Measurements from ENCODE around the gene AK1.
"Not testable (repeated sequence)": the region's sequence is repeated elsewhere in the genome, so short reads cannot be mapped to it uniquely, and the experiment has no call there.

The AK1 gene

DNA sequence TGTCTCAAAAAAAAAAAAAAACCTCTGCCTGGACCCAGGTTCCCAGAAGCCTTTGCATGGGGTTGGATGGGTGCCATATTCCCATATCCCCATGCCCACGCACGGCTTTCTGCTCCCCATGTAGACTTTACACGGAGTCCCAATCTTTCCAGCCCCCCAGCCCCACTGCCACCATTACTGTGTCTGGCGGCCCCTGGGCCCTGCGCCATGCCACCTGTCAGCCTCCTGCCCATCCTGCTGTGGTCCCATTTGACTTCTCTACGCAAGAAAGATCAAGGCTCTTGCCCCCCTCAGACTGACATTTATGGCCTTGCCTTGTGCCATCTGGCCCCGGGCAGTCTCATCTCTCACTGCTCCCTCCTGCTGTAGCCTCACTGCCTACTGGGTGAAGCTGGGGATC lies 6.5 kb upstream of the AK1 start:
- DNase-seq, result no peak

DNA sequence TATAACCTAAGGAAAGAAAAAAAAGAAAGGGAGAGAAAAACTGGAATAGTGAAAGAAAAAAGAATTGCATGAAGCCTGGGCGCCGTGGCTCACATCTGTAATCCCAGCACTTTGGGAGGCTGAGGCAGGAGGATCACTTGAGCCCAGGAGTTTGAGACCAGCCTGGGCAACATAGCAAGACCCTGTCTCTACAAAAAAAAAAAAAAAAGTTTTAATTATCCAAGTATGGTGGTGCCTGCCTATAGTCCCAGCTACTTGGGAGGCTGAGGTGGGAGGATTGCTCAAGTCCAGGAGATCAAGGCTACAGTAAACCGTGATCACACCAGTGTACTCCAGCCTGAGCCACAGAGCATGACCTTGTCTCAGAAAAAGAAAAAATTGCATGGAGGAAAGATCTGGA lies 4.2 kb upstream of the AK1 start:
- DNase-seq, result not testable (repeated sequence)

DNA sequence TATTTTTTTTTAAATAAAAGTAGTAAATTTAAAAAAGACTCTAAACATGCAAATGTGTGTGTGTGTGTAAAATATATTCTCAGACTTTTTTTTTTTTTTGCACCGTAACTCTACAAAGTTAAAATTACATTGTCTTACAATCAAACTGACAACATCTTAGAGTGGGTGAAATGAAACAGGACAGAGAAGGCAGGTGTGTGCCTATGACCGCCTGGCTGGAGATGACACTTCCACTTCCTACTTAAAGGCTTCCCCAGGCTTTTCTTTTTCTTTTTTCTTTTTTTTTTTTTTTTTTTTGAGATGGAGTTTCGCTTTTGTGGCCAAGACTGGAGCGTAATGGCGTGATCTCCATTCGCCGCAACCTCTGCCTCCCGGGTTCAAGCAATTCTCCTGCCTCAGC lies 2.7 kb upstream of the AK1 start:
- DNase-seq, result no peak

DNA sequence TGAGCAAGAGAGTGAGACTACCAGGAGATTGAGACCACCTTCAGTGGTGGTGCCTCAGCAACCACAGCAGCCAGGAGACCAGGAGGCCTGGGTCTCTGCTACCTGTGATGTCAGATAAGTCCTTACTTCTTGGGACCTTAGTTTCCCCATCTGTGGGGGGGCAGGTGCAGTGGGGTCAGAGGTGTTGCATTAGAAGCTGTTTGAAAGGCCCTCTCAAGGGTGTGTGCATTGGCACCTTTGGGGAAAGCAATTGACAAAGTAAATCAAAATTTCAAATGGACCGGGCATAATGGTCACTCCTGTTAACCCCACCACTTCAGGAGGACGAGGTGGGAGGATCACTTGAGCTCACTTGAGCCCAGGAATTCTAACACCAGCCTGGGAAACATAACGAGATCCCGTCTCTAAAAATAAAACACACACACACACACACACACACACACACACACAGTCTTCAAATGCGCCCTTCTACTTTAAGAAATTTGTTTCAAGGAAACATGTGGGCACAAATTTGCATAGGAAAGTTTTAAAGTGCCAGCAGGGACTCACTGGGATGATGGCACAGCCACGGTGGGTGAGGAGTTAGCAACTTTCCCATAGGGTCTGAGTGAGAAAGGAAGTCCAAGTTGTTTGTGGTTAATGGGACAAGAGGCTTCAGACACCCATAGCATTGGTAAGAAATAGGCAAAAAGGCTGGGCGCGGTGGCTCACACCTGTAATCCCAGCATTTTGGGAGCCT lies 1.3 kb upstream of the AK1 start:
- no peak for DNase-seq

DNA sequence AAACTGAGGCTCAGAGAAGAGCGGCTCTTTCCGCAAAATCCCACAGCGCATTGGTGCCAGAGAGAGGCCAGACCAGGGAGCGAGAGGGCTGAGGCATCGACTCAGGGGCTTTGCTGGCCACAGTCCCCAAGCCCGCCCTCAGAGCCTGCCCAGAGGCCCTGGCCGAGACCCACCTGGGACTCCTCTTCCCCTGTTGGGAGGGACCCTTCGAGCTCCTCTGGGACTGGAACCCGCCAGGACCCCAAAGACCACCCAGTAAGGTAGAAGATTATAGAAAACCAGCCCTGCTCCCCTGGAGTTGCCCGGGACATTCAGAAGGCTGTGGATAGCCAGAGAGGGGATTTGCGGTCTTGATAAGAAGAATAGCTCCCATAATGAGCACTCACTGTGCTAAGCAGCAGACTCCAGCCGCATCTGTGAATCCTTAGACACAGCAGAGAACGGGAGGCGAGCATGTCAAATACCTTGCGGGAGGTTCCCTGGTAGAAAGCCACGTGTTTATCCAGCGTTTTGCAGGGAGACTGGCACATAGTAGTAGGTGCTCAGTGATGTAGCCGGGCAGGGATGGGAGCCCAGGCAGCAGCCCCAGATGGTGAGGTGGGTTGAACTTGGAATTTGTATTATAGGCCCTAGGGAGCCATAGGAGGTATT lies 651 bp upstream of the AK1 start:
- peak in 1 of 2 experiments; percentile 31 for DNase-seq

DNA sequence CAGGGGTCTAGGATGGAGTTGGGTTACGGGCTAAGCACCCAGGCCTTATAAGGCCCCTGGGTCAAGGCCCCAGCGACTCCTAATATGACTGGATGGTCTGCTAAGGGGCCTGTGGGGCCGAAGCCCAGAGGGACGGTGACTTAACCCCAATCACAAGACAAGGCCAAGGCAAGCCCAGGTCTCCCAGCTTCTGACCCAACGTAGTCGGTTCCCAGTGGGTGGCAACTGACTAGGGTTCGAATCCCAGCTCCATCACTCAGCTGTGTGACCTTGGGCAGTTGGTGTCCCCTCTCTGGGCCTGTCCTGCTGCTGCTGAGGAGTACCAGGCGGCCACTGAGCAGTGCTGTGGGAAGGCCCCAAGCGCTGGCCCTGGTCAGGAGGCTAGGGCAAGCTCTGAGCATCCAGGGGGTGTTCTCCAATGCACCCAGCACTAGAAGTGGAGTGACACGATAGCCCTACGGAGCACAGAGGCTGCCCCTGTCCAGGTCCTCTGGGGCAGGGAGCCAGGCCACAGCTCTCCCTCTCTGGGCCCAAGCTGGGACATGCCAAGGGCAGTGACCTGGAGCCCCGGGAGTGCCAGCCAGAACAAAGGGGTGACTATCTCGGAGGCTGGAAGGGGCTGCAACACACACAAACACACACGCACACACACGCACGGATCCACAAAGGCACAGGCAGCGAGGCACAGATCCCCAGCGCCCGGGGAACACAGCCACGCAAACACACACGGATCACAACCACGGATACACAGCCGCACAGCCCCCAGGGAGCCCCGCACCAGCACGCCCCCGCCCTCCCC lies 512 bp downstream of the AK1 start:
- no peak for DNase-seq

DNA sequence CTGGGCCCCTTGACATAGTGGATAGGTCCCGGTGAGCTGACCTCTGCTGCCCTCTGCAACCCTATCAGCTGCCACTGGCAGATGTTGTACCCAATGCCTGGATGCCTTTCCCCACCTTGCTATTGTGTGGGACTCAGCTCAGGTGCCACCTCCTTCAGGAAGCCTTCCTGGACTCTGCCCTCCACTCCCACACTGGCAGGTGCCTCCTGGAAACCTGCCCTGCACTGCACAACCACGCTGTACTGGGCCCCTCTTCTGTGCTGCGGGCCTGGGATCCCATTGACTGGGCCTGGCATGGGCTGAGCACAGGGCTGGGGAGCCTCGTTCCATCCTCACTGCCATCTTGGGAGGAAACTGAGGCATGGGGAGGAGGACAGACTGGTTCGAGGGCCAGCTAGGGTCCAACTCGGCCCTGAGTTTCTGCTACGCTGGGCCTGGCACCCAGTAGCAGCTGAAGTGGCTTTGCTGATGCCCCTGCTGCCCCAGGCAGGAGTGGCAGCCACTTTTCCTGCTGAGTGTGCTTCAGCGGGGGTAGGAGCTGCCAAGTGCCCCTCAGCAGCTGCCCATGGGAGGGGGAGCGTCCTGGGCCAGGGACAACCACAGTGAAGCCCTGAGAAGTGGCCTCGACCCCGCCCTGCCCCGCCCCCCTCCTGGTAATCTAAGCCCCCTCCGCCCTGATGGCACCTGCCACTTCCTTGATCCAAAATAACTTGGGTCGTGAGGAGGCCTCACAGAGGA lies 1.3 kb downstream of the AK1 start:
- no peak for DNase-seq

DNA sequence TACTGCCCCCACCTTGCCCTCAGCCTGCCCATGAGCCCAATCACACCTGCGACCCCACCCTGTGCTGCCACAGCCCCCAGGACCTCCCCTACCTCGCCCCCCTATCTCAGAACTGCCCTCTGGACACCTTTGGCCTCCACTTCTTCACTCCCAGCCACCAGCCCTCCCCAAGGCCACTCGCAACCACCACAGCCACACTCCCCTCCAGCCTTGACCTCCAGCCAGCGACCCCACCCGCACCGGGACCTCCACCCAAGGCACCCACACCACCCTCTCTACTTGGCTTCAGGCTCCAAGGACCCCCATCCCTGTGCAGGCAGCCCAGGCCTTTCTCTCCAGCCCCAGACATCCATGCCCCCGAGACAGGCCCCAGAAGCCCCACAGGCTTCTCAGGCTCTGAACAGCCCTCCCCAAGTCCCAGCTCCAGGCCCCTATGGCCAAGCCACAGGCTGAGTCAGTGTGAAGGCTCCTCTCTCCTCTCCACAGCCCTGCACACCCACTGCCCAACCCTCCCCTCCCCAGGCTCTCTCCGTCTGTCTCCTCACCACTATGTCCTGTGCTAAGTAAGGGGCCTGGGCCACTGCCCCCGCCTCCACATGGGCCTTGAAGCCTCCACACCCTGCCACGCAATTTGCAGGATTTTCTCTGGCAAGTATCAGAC lies 2.0 kb downstream of the AK1 start:
- DNase-seq, result no peak

DNA sequence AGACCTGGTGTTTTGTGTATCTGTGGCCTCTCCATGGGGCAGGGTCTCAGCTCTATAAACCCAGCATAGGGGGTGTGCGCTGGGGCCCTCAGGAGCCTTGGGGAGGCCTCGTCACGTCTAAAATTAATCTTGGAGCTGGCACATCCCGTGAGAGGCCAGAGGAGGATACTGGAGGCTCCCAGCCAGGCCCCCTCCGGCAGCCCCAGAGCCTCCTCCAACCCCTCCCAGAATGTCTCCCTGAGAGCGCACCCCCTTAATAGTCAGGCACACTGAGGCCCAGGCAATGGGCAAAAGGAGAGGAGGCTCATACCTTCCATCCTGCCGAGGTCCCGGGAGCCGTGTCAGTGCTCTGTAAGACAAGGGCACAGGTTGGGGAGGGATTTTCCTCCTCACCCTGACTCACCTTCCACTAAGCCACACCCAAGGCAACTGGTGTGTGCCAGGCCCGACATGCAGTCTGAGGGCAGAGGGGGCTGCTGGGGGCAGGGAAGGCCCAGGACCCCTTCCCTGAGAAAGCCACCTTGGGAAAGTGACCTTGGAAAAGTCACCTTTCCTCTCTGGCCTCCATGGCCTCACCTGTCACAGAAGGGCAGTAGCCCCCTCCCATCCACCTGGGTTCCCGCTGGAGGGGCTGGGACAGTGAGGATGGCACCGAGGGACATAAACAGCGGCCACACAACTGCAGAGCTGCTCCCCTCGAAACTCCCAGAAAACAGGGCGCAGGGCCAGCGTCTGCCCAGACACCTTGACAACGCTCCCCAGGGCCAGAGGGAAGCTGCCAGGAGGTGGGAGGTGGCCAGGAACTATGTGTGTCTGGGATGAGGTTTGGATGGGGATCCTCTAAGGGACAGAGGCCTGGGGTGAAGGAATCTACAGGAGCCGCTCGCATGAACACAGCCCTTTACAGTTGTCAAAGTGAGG lies 2.9 kb downstream of the AK1 start:
- DNase-seq, result no peak

DNA sequence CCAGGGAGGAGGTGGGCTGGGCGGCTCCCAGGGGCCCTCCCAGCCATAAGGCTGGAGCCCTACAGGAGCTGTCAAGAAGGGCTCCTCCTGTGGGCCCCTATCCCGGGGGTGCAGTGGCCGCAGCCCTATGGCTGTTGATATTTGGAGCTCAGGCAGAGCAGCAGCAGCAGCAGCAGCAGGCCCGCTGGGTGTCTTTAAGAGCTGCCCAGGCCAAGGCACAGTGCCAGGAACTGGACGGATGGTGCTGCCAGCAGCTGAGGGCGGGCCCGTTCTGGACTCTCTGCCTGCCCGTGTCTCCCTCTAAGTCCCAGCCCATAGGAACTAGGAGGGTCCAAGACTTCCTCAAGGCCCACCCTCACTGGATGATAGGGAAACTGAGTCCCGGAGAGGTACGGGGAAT lies 3.6 kb downstream of the AK1 start:
- no peak for DNase-seq

DNA sequence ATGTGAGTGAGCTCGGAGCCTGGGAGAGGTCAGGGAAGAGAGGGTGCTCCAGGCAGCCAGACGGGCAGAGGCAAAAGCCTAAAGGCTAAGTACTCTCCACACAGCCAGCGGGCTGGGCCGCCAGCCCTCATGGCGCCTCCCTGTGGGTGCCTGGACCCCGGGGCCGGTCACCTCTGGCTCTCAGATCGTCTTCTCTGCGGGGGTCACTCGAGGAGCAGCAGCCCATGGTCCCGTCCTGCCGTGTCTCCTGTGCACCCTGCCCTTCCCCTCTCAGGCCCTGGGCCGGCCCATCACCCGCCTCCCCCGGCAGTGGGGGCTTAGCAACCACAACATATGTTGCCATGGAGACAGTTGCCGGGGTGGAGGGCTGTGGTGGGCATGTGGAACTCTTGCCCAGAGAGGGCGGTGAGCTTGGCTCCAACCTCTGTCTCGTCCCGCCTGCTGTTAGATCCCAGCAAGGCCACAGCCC lies 4.2 kb downstream of the AK1 start:
- DNase-seq, result no peak

DNA sequence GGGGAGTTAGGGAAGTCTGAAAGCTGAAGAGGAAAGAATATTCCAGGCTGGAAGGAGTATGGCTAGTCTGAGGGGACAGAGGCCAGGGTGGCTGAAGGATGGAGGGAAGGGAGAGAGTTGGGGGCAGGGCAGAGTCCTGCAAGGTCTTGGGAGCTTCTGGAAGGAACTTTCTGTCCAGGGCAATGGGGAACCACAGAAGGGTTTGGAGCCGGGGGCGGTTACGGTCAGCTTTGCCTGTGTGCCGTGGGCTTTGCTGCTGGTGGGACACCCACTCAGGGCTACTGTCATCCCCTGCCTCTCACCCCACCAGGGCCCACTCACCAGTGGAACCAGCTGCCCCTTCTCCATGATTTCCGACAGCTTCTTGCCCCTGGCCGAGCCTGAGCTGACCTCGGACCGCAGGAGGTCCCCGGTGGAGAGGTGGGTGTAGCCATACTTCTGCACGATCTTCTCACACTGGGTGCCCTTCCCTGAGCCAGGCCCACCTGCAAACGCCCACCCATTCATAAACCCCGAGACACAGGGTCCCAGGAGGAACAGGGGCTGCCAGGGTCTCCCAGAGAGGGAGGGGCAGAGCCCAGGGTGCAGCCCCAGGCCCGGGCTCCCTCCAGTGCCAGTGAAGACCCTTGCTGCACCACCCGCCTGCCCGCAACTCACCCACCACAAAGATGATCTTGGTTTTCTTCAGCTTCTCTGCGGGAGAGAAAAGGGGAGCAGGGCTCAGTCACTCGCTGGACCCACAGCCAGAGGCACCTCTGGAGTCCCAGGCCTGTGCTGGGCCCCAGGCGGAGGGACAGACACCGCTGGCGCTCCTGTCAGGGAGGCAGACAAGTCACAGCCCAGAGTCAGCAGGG lies 4.9 kb downstream of the AK1 start:
- no peak for DNase-seq

DNA sequence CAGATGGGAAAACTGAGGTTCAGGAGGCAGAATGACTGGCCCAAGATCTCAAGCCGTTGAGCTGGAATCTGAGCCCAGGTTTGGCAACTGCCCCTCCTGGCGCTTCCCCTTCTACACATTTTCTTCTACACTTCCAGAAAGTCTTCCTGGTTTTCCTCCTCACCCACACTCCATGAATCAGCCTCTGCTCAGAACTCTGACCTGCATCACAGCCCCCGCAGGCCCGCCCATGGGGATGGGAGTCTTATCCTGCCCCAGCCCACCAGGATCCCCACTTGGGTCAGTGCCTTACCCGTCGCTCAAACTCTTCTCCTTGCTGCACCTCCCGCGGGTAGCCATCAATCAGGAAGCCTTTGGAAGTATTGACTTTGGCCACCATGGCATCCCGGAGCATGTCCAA lies 5.9 kb downstream of the AK1 start:
- no peak for DNase-seq

DNA sequence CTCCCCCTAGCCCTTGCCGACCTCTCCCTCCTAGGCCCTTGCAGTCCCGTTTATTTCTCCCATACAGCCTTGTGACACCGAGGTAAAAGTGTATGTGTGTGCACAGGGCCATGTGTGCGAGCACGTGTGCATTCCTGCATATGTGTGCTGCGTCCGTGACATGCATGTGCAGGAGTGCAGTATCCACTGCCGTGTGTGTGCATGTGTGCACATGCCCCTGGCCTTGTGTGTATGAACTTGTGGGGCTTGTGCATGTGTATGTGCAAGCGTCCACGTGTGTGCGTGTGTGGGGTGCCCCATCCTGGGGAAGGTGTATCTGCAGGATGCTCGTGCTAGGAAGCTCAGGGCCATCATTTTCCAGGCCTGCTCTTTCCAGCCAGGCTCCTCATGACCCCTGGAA lies 6.6 kb downstream of the AK1 start:
- DNase-seq, result no peak

DNA sequence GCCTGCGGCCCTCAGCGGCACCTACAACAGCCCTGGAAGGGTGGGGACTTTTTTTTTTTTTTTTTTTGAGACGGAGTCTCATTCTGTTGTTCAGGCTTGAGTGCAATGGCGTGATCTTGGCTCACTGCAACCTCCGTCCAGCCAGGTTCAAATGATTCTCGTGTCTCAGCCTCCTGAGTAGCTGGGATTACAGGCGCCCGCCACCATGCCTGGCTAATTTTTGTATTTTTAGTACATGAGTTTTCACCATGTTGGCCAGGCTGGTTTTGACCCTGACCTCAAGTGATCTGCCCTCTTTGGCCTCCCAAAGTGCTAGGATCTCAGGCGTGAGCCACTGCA lies 7.4 kb downstream of the AK1 start:
- not testable (repeated sequence) for DNase-seq

DNA sequence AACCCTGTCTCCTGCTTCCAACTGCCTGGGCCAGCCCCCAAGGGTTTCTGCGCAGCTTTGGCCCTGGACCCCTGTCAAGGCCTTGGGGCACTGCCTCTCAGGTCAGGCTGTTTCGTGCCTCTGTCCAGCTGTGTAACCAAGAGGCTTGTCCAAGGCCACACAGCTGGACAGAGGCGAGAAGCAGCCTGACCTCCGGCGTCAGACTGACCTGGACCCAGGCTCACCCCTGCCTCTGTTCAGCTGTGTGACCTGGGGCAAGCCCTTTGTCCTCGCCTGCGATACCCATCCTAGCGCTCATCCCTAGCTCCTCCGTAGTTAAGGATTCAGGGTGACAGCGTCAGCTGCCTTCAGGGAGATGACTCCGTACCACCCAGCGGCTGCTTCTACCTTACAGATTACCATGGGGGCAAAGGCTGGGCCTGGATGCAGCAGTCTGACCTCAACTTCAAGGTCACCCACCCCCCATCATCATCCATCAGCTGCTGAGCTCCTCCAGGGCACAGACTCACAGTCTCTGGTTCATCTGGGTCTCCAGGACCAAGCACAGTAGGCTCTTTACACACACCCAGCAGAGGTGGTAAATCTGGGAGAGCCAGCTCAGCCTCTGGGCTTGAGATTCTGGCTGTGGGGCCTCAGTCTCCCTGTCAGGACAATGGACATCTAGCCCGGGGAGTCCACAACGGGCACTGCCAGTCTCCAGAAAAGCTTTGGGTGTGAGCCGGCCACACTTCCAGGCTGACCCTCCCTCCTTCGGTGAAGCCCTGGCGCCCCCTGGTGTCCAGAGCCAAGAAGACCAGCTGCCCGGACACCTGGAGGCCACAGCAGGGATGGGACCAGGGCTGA lies 7.9 kb downstream of the AK1 start:
- DNase-seq, result peak; percentile 80 to 81

DNA sequence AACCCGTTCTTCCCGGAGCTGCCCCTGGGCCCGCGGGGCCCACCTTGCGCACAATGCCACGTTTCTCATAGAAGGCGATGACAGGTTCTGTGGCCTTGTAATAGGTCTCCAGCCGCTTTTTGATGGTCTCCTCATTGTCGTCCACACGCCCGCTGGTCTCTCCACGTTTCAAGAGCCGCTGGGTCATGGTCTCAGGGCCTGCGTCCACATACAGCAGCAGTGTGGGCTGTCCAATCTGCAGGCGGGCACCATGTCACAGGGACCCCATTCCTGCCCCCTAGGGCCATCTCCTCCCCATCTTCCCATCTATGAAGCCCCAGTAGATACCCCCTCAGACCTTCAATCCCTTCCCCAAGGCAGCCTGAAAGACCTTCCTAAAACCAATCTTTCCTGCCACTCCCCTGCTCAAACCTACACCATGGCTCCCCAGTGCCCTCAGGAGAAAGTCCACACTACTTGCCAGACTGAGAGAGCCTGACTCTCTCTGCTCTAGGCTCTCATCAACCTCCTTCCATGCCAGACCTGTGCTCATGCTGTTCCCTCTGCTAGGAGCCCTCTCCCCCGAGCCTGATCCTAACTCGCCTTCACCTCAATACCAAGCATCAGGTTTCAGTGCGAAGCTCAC lies 9.1 kb downstream of the AK1 start:
- no peak for DNase-seq

DNA sequence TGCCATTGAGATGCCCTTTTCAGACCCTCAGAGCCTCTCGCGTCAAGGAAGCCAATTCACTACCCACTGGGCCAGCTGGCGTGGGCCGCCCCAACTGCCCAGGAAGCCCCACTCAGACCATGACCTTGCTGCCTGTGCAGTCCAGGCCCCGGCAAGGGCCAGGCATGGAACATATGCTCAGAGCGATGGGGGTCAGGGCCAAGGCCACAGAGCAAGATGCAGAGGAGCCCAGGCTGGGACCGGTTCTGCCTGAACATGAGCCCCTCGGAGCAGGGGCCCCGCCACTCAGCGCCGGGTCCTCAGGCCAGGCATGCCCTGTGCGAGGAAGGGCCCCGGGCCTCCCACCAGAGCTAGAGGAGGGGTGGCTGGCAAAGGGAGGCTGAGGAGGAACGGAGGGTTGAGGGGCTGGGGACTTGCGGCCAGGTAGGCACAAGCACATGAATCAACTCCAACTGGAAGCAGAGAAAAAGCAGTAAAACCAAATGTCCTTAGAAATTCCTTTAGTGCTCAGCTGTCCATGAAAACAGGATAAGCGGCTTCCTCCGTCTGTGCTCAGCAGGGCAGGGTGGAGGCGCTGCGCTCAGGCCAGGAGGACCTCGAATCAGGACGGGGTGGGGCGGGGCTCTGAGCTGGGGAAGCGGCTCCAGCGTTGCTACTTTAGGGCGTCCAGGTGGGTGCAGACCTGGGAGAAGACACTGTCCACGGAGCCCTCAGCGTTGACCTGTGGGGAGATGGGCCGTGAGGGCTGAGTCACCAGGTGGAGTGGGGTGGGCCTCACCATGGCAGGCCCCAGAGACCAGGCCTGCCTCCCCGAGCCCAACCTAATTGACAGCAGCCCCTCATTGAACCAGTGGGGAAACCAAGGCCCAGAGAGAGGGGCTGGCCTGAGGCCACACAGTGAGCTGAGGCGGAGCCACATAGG lies 9.9 kb downstream of the AK1 start:
- DNase-seq, result no peak
